Midbrain (tissue), 1 donor: ENCODE measurements around the gene DNA2.

ENCODE experiments used
- DNase-seq: peaks from one replicate; lab custom pipeline; 2025; lab: John Stamatoyannopoulos, UW

The DNA2 gene

GRCh38 chr10:68364101-68364886 is 107.5 kb downstream of the DNA2 start:
- DNase-seq = no peak
